Chondrocyte (in vitro differentiated cells): ENCODE results near the gene IL17C. TPM values are rescaled to one million over a fixed set of nuclear protein-coding genes. Genes with fewer than 3 reads are reported as not detected.
A peak's percentile ranks its signal among the peaks of the same experiment; 100 is the strongest.

Experiments used
- DNase-seq: peaks from one replicate; pipeline ENCODE4 v3.0.0; 2021; ENCODE audit warnings: mixed read lengths, low spot score
- H3K27ac Mint-ChIP-seq: one replicate; pipeline ENCODE4 v1.8.0; 2021; ENCODE audit warnings: mild to moderate bottlenecking, moderate library complexity, mixed read lengths; ENCODE audit not compliant: unreplicated experiment
- H3K27me3 Mint-ChIP-seq: 2 replicates; pipeline ENCODE4 v1.8.0; 2021; ENCODE audit warnings: low read depth, mixed read lengths
- H3K36me3 Mint-ChIP-seq: 2 replicates; pipeline ENCODE4 v1.8.0; 2021; ENCODE audit warnings: low read depth, mixed read lengths
- H3K4me1 Mint-ChIP-seq: 2 replicates; pipeline ENCODE4 v1.8.0; 2021; ENCODE audit warnings: low read depth, mild to moderate bottlenecking, mixed read lengths
- H3K4me3 Mint-ChIP-seq: one replicate; pipeline ENCODE4 v1.8.0; 2021; ENCODE audit warnings: mild to moderate bottlenecking, moderate library complexity, mixed read lengths; ENCODE audit not compliant: unreplicated experiment
- H3K9me3 Mint-ChIP-seq: 2 replicates; pipeline ENCODE4 v1.8.0; 2021; ENCODE audit warnings: low read depth, mixed read lengths
- CTCF ChIP-seq: fragments of 200-600 bp; sonication (generic); IDR thresholded peaks from 2 replicates; pipeline ENCODE4 v1.5.0; 2021; ENCODE audit warnings: antibody characterized with exemption, mild to moderate bottlenecking, moderate library complexity
- total RNA-seq: library from RNA; stranded (reverse); gene quantifications from 3 replicates; pipeline ENCODE4 v1.2.1, GENCODE V29; 2021

Gene IL17C
- total RNA-seq, 1 donor from 2014 or later: not detected

- H3K27ac Mint-ChIP-seq: no peak overlapping the region
- H3K36me3 Mint-ChIP-seq: peaks cover 11% of the 10 kb centered on the region
These were observed 8.5 kb upstream of the IL17C start for GRCh38 chr16:88629835-88630234.

GRCh38 chr16:88630433-88630832 is 7.9 kb upstream of the IL17C start:
- no peaks in the 10 kb centered on the region for H3K9me3 Mint-ChIP-seq
- H3K4me3 Mint-ChIP-seq: no peak overlapping the region
- H3K36me3 Mint-ChIP-seq: peaks cover 11% of the 10 kb centered on the region
- no peak for TF ChIP-seq CTCF
- H3K27ac Mint-ChIP-seq: no peak overlapping the region
- peaks cover 4% of the 10 kb centered on the region for H3K4me1 Mint-ChIP-seq
- DNase-seq: peak; percentile 81
- no peaks in the 10 kb centered on the region for H3K27me3 Mint-ChIP-seq

More at GRCh38 chr16:88629835-88630234, 8.5 kb upstream of the IL17C start:
- Mint-ChIP-seq H3K4me1 (no peaks in the 10 kb centered on the region), H3K4me3 (no peak overlapping the region), H3K27me3 (no peaks in the 10 kb centered on the region), H3K9me3 (no peaks in the 10 kb centered on the region)
- no peak for TF ChIP-seq CTCF
- no peak for DNase-seq

GRCh38 chr16:88630941-88631340 is 7.4 kb upstream of the IL17C start:
- Mint-ChIP-seq H3K9me3 (no peaks in the 10 kb centered on the region), H3K27me3 (no peaks in the 10 kb centered on the region), H3K27ac (no peak overlapping the region), H3K4me3 (no peak overlapping the region), H3K4me1 (peaks cover 4% of the 10 kb centered on the region), H3K36me3 (peaks cover 11% of the 10 kb centered on the region)
- TF ChIP-seq CTCF: no peak
- DNase-seq: no peak

GRCh38 chr16:88631384-88631783 is 7.0 kb upstream of the IL17C start:
- Mint-ChIP-seq H3K4me3 (no peak overlapping the region), H3K36me3 (peaks cover 11% of the 10 kb centered on the region), H3K9me3 (no peaks in the 10 kb centered on the region), H3K4me1 (peaks cover 4% of the 10 kb centered on the region), H3K27me3 (no peaks in the 10 kb centered on the region), H3K27ac (no peak overlapping the region)
- TF ChIP-seq CTCF: no peak
- DNase-seq: no peak

- TF ChIP-seq CTCF: no peak
- H3K4me3 Mint-ChIP-seq: no peak overlapping the region
These were observed 6.3 kb upstream of the IL17C start for GRCh38 chr16:88631920-88632586.

More at GRCh38 chr16:88631920-88632586, 6.3 kb upstream of the IL17C start:
- Mint-ChIP-seq H3K36me3 (peaks cover 10% of the 10 kb centered on the region), H3K4me1 (peaks cover 4% of the 10 kb centered on the region), H3K27me3 (no peaks in the 10 kb centered on the region), H3K9me3 (no peaks in the 10 kb centered on the region), H3K27ac (no peak overlapping the region)
- no peak for DNase-seq
